GM19372 (cell line): ENCODE data around the gene DOK1.

Experiments used
- ATAC-seq: cut with Tn5 transposase; IDR thresholded peaks from one replicate; pipeline ENCODE4 v1.9.1; 2021; ENCODE audit warnings: mild to moderate bottlenecking, low read depth, moderate library complexity; ENCODE audit not compliant: unreplicated experiment

Gene DOK1

DNA sequence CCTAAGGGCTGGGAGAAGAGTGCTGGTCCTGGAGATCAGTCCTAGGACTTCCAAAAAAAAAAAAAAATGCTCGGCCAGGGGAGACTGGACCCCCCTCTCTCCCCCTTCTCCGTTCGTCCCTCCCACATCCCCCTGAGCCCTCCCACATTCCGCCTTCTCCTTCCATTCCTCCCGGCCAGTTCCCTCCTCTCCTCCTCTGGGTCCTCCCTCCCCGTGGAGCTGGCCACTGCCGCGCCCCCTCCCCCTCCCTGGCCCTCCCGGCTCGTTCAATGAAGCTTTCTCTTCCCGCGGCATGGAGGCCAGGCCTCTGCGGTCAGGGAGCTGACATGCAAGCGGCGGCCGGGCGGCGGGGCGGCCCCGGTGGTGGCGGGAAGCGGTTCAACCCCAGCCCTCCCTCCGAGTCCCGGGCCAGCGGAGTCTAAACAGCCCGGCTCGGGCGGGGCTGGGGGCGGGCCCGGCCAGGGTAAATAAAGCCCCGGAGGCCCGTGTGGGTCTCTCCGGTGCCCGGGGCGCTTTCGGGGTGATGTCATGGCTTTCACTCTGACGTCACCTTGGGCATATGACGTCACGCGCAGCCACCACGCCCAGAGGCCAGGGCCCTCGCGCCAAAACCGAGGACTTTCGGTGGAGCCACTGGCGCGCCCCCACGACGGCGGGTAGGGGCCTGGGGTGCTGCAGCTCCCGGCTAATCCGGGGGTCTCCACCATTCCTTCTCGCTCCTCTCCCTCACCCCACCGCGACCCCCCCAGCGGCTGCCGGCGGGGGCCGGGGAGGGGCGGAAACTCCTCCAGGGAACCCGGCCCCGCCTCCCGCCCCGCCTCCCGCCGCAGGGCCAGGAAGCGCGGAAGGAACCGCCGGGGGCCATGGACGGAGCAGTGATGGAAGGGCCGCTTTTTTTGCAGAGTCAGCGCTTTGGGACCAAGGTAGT is at the start of gene DOK1, which contains the start of gene LOXL3:
Gene DOK1 (plus strand): TSS at position 829 of the 928 bp plus-strand sequence. CDS start 35 bp downstream, at position 864.
Gene LOXL3 (minus strand): TSS at position 51 of the 928 bp plus-strand sequence. CDS start 1,308 bp downstream, outside the sequence.
- ATAC-seq: peak; percentile 60

DNA sequence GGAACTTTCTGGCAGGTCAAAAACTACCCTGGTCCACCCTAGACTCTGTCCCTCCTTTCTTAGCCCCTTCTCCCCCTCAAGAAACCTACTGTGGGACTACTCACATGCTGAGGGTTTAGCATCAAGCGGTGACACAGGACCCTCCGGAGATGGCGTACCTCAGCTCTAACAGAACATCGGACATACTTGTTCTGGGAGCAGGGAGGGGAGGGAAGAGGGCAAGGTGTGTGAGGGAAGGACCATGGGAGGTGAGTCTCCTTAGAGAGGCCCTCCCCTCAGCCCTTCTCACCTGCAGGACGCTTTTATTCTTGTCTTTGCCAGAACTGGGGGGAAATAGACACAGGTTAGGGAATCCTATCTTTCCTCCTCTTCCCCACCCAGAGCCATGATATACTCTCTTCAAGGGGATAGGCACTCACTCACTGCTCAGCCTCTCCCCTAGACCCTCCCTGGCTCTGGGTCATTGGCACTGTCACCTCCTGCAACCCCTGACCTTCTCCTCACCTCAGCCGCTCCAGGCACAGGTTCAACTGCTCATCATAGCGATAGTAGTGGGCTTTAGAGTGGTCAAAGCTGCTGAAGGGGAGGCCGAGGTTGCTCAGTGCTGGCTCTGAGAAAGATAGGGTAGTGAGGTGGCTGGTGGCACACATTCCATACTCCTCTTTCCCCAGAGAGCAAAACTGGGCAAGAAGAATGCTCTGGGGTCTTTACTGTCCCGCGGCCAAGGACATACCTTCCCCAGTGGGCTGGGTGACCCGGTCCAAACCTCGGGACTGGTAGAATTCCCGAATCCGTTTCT is 48.9 kb upstream of the DOK1 start:
- ATAC-seq: no peak

DNA sequence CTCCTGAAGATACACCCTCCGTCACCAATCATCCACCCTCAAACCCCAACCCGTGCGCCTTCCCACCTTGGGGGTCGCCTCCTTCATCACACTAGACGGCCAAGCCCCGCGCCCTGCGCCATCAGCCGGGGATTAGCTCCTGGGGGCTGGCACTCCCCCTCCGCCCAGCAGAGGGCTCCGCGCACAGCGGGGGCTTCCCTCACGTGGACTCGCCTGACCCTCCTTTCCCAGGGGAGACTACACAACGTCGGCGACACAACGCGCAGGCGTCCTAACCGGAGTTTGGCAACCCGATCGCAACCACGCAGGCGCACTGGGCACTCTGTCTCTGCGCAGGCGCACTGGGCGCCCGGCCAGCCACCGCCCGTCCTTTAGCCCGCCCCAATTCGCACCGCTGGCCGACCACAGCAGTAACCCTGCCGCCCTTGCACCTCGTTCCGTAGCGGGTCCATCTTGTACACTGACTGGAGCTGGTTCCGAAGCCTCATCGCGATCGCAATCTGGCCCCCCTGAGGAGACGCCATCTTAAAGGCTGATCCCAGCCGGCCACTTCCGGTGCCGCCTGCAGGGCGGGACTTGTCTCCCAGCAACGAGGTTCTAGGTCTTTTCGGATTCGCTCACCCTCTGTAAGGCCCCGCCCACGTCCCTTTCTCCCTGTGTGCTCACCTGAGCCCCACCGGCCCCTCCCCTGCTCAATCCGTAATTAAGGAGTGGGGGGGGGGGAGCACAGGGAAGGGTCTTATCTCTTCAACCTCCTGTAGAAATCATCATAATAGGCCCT is 47.2 kb upstream of the DOK1 start, which contains the start of gene PCGF1:
Gene PCGF1 (minus strand): TSS at position 551 of the 781 bp plus-strand sequence. CDS start 27 bp downstream, at position 524.
- peak; percentile 91 for ATAC-seq

DNA sequence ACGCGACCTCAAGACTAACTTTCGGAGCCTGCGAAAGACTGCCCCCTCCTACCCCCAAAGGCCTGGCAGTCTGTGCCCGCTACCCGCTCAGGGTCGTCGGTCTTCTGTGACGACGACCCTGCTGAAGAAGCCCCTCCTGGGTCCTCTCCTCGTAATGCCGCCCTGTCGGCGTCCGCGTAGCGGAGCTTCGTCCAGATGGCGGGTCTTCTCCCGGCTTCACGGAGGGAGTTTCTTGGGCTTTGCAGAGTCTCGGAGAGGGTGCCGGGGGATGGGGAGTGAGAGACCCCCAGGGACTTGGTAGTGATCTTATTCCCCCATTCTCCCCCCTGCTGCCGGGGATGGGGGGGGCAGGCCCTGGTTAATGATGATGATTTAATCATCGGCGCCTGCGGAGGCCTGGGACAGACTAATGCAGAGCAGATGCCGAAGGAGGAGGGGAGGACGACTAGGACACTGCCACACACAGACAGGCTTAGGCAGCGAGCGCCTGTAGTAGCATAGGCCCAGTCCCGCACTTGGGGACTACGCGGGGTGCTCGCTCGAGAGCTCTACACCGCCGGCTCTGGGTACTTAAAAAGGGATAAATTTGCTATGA is 46.5 kb upstream of the DOK1 start:
- ATAC-seq: peak; percentile 7

DNA sequence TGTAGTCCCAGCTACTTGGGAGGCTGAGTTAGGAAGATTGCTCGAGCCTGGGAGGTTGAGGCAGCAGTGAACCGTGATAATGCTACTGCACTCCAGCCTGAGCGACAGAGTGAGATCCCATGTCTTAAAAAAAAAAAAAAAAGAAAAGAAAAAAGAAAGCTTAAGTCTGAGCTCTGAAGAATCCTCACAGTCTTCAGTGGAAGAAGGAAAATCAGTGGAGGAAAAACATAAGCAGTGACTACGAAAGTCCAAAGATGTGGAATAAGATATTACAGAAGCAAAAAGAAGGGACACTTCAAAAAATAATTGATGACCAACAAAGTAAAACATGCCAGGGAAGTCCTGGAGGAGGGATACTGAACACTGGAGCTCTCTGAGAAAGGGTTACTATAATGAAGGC is 44.2 kb upstream of the DOK1 start:
- no peak for ATAC-seq

DNA sequence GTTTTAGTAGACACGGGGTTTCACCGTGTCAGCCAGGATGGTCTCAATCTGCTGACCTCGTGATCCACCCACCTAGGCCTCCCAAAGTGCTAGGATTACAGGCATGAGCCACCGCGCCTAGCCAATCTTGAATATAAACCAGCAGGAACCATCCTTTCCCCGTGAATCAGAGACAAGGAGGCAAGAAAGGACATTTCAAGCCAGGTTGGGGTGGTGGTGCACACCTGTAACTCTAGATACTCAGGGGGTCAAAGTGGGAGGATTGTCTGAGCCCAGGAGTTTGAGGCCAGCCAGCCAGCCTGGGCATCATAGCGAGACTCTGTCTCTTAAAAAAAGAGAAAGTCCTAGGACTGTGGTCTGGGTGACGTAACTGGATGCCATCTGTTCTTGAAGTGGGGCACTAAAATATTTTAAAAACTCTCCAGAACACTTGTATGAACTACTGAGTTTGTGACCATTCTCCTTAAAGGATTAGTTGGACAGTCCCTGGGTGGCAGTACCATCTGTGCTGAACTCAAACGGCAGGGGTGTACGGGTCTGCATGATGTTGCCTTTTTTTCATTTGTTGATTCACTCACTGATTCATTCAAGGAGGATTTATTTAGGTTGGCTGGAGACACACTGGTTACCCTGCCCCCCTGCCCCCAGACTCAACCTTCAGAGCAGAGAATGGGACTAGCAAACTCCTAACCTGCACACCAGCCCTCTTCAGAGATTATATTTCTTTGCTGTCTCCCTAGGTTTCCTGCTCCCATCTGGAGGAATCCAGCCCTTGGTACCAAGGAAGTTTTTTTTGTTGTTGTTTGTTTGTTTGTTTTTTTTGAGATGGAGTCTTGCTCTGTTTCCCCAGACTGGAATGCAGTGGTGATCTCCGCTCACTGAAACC is 43.2 kb upstream of the DOK1 start:
- ATAC-seq: no peak

DNA sequence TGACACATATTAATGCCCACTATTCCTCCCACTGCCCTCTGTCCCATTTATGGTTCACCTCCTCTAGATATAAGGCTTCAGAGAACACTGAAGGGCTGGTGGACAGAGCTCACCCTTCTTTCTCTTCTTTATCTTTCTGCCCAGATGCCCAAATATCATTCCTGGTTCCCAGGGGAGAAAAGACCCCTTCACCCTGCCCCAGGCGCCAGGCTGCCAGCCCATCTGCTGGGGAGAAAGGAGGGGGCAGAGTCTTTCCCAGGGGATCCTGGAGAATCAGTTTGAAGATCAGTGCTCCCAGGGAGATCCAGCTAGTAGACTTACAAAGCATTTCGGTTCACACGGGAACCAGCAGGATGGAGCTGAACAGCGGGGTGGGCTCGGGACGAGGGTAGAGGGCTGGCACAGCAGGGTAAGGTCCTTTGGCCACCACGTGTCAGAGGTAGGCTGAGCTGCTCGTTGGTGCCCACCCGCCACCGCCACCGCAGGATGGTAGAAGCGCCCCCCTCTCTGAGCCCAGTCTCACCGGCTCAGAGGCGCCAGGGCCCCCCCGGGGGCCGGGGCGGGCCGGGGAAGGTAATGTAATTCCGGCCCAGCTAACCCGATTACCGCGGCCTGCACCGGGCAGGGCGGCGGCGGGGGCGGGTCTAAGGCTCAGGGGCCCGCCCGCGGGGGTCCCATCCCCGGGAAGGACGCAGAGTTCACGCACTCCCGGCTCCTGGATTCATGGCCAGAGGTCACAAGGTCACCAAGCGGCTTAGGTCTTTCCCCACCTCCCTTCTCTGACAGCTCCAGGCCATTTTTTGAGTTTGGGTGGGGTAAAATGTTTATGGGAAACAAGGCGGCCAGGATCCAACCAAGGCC is 41.5 kb upstream of the DOK1 start:
- no peak for ATAC-seq

DNA sequence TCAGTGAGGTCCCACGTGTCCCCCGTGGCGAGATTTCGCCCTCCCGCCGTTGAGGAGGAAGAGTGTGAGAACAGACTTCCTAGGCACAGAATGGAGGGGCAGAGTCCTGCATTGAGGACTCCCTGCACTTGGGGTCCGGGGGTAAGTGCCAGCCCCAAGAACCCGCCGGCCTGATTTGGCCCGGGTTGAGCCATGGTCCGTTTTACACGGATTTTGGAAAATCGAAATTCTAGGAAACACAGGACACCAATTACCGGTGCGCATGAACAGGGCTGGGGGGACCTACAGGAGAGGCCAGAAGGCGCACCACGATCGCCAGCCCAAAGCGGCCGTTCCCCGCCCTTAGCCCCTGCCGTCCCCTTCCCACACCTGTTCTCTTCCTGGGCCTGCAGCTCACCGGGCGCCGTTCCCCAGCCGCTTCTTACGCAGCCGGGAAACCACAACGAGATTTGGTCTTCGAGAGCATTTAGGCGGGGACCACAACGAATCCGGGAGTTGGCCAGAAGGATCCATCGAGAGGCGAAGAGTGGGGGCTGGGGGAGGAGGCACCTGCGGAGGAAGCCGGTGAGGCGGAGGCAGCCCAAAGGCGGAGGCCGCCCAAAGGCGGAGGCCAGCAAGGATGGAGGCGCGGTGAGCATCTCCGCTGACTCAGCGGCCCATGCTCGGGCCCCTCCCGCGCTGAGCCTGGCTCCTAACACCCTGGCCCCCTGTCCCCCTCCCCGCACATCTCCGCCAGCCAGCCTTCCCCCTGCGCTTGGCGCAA is 40.7 kb upstream of the DOK1 start:
- ATAC-seq: no peak

DNA sequence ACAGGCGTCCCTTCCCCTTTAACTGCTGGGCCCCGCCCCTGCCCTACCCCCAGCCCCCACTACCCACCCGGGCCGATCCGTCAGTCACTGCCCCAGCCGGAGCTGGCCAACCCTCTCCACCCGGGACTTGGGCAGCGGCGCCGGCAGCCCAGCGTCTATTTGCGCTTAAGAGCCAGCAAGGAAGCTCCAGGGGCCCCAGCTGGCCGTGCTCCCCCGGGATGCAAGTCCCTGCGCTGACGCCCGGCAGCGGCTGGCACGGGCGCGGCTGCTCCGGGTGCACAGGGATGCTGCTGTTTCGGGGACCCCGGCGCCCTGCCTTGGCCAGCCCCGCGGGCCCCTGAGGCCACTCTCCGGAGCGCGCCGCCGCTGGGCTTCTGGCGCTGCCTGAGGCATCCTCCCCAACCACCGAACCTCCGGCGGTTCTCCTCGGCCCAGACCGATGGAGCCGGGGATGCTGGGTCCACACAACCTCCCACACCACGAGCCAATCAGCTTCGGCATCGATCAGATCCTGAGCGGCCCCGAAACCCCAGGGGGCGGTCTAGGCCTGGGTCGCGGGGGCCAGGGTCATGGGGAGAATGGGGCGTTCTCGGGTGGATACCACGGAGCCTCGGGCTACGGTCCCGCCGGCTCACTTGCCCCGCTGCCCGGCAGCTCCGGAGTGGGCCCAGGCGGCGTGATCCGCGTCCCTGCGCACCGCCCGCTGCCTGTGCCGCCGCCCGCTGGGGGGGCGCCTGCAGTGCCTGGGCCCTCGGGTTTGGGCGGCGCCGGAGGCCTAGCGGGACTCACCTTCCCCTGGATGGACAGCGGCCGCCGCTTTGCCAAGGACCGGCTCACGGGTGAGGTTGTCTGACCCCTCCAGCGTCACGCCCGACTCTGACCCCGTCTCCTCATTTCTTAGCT is 39.9 kb upstream of the DOK1 start, which contains the start of gene TLX2:
Gene TLX2 (plus strand): TSS at position 83 of the 903 bp plus-strand sequence. CDS start 357 bp downstream, at position 440.
- no peak for ATAC-seq

DNA sequence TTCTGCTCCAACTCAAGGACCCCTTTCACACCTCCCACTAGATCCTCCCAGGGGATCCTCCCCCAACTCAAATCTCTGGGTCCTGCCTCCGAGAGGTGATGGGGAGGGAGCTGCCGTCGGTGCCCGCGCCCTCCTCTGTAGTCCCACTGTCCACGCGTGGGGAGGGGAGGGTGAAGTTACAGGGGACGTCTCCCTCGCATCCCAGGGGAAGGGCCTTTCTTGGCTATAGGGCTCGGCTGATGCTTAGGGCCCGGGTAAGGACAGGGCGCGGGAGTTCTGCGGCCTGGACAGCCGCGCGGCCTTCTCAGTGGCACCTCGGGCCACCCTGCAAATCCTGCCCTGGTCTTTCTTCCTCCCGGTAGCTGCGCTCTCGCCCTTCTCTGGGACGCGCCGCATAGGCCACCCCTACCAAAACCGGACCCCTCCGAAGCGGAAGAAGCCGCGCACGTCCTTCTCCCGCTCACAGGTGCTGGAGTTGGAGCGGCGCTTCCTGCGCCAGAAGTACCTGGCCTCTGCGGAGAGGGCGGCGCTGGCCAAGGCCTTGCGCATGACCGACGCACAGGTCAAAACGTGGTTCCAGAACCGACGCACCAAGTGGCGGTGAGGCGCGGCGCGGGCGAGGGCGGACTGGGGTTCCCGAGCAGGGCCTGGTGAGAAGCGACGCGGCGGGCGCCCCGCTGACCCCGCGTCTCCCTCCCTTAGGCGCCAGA is 39.1 kb upstream of the DOK1 start:
- no peak for ATAC-seq

DNA sequence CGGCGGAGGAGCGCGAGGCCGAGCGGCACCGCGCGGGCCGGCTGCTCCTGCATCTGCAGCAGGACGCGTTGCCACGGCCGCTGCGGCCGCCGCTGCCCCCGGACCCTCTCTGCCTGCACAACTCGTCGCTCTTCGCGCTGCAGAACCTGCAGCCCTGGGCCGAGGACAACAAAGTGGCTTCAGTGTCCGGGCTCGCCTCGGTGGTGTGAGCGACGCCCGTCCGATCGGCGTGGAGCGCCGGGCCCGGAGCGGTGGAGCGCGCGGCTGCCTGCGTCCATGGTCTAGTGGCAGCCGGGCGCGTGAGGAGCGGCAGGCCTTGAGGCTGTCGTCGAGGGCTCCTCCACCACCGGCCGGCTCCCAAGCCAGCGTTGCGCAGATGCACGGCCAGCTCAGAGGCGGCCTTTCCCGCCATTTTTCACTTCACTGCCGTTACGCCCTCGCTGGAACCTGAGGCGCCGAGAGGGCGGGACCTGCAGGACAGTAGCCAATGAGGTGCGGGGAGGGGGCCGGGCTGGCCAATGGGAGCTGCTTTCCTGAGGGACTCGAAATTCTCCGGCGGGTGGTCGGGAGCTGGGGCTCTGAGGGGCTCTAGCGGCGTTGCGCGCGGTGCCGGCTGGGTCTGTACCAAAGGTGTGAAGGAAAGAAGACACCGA is 38.4 kb upstream of the DOK1 start:
- ATAC-seq: peak; percentile 75

DNA sequence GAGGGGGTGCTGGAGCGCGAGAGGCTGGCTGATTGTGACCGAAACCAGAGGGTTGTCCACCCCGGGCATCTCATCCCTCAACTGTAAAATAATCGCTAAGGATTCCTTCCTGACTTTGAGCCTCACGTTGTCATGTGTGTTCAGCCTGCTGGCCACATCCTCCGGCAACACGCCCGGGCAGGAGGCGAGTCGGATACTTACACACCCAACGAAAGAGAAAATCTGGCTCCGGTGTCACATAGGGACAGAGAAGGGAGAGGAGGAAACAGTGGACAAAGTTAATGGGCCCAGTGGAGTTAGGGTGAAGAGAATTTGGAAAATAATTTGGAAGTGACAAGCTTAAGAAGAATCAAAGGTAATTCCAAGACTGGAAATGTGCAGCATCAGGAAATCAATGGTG is 37.9 kb upstream of the DOK1 start:
- no peak for ATAC-seq

DNA sequence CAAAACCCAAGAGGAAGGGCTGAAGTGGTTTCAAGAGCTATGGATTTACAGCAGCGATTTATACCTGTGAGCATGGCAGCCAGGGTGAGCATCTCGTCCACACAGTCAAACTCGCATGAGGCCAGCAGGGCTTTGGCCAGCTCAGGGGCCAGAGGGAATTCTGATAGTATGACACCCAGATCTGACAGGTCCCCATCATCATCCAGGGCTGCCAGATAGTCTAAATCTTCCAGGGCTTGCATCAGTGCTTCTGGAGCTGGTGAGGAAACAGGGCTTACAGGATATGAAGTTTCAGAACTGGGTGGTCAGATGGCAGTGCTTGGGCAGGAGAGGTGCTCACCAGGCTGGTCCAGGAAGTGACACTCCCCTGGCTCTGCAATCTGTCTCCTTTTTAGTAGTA is 32.0 kb upstream of the DOK1 start:
- ATAC-seq: no peak

DNA sequence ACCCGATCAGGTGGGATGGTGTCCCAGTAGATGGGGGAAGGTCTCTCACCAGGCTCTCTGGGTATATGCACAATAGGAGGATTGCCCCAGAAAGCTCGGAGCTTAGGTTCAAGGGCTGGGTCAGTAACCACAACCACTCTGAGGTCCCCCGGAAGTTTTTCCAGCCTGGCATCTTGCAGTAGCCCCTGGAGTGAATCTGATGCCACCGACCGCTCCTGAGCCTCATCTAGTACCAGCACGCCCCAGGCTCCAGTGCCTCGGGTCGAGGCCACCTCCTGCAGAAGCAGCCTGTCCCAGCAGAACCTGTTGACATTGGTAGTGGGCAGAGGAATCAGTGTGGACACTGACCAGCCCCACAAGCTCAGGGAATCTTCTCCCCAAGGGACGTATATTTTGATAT is 30.5 kb upstream of the DOK1 start:
- no peak for ATAC-seq
